ENCODE data around the gene ANKRD23. TPM values are rescaled to one million over a fixed set of nuclear protein-coding genes. Genes with fewer than 3 reads are reported as not detected.

Gene ANKRD23
- total and polyA plus RNA-seq, 2 of the 13 experiments (the other 11 are each of a cell fraction or from before 2014, with no cell fraction given), result 1.5 to 1.6 TPM

DNA sequence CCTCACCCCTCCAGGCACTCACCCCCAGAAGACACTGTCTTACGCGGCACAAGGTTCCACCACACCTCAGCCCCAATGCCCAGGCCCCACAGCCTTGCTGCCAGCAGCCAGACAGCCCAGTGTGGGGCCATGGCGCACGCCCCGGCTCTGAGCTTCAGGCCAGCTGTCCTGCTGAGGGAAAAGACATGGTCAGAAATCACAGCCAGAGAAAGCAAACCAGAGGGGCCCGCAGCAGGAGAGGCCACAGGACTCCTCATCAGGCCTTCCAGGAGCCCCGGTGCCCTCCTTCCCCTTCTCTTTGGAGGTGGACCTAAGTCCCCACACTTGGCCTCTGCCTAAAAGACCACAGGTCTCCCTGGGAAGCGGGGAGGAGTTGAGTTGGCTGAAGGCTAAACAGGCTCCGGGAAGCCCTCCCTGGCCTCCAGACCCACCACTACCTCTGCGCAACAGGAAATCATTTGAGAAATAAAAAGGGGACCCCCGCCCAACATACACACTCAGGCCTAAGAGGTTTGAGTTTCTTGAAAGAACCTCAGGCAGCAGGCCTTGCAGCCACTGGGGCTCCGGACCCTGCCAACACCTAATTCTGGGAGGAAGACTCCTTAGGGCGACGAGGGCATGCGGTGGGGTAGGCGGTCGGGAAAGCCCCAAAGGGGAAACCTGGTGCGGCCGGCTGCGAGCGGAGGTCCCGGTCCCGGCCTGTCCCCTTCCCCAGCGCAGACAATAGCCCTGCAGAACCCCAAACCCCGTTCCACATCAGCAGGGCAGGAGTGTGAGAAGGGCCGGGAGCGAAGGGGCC, 24.1 kb upstream of the ANKRD23 start:
- no peaks in the 10 kb centered on the region for H4K20me1 ChIP-seq (ENCODE audit: insufficient read depth, low read length)
- H3K27me3 ChIP-seq (ENCODE audit: control insufficient read depth in 1 of 2, insufficient read depth in 2 of 2, low read length in 2 of 2), result peaks cover 0 to 15% of the 10 kb centered on the region in 2 experiments; a peak in 4 of 5 replicates
- intact Hi-C loops (cut with micrococcal nuclease; ENCODE audit: unreplicated experiment) (no loop called here), in situ Hi-C loops (cut with HindIII; ENCODE audit: extremely low pct_ligation_motif_present, low pct_unique_long_range_greater_than_20kb) (no loop called here)
- BruUV-seq (replicated peaks), result TSS peak; percentile 74
- ATAC-seq (peak; percentile 1; the same call in 2 of the 3 replicates), DNase-seq (ENCODE audit: low spot score) (no peak), FAIRE-seq (no peak)
- H3K36me3 ChIP-seq (replicated peaks in 1 of 2; ENCODE audit: control insufficient read depth in 1 of 2, insufficient read depth in 2 of 2, low read length in 2 of 2), result peaks cover 34 to 44% of the 10 kb centered on the region in 2 experiments
- 12% methylated on average over 18 of the region's 27 CpGs for WGBS (ENCODE audit: low lambda C conversion rate)
- peaks cover 23% of the 10 kb centered on the region for H3K79me2 ChIP-seq (ENCODE audit: insufficient read depth, low read length)
- H3K4me1 ChIP-seq (ENCODE audit: insufficient read depth, low read length), result peaks cover 39% of the 10 kb centered on the region
- H3K9ac ChIP-seq (ENCODE audit: insufficient read depth, low read depth, low read length), result peak overlapping the region; percentile 98
- CTCF ChIA-PET (ENCODE audit: low intra/inter-chr PET ratio, low total read pairs), result interaction anchor here (2.0 kb wide), 1 partner anchor 10 kb away, joined by 17 read pairs; the partner anchor contains the start of gene ANKRD39
- peak overlapping the region; percentile 92 for H3K4me2 ChIP-seq (ENCODE audit: low read depth, low read length)
- H3K4me3 ChIP-seq (replicated peaks in 1 of 3; ENCODE audit: insufficient read depth in 1 of 3, low read depth in 2 of 3, low read length in 3 of 3), result peak overlapping the region; percentile 81 to 100 (median 93)
- no peak overlapping the region for H2AFZ ChIP-seq (ENCODE audit: low read length)
- H3K27ac ChIP-seq (ENCODE audit: extremely low read length, insufficient read depth, low read length), result peak overlapping the region; percentile 96
- no peaks in the 10 kb centered on the region for H3K9me3 ChIP-seq (ENCODE audit: low read length)
- POLR2A ChIA-PET, result interaction anchor here (0.7 to 5.9 kb wide), 16 partner anchors 10 to 607 kb away, joined by 3 to 152 read pairs (median 4); partner anchors contain the start of genes ANKRD23, ANKRD36, ANKRD39 and CNNM3
- TF ChIP-seq ZSCAN21 (CRISPR knock-in tag; IDR thresholded peaks at IDR 0.05; ENCODE audit: borderline replicate concordance) (no peak), RNF2 (conservative IDR thresholded peaks at IDR 0.05; ENCODE audit: low read depth) (no peak), KMT2B (CRISPR knock-in tag; IDR thresholded peaks at IDR 0.05) (no peak; the same call in 1 of the 2 replicates), GATAD1 (CRISPR knock-in tag; IDR thresholded peaks at IDR 0.05) (no peak), TRIM24 (CRISPR knock-in tag; IDR thresholded peaks at IDR 0.05) (no peak), ZNF776 (CRISPR knock-in tag; IDR thresholded peaks at IDR 0.05) (peak; percentile 90; the same call in 1 of the 2 replicates), SRY (CRISPR knock-in tag; IDR thresholded peaks at IDR 0.05) (0 out of 2 replicates have a peak, but pooled peaks have one; percentile 92), ZSCAN22 (CRISPR knock-in tag; IDR thresholded peaks at IDR 0.05) (no peak; the same call in 1 of the 2 replicates), MED1 (CRISPR knock-in tag; IDR thresholded peaks at IDR 0.05) (no peak), ZNF7 (CRISPR knock-in tag; IDR thresholded peaks at IDR 0.05) (no peak), ZBTB7A (CRISPR knock-in tag; IDR thresholded peaks at IDR 0.05) (no peak), ZFP37 (CRISPR knock-in tag; IDR thresholded peaks at IDR 0.05; ENCODE audit: borderline replicate concordance) (peak; percentile 76; the same call in 1 of the 2 replicates), ZNF775 (CRISPR knock-in tag; IDR thresholded peaks at IDR 0.05; ENCODE audit: borderline replicate concordance) (no peak), NCOA5 (CRISPR knock-in tag; IDR thresholded peaks at IDR 0.05) (no peak), ZNF615 (CRISPR knock-in tag; IDR thresholded peaks at IDR 0.05; ENCODE audit: borderline replicate concordance) (peak; percentile 81; the same call in 1 of the 2 replicates), HOXA5 (CRISPR knock-in tag; IDR thresholded peaks at IDR 0.05) (no peak), U2AF2 (IDR thresholded peaks at IDR 0.05; ENCODE audit: low read depth, low read length) (no peak)
- TF ChIP-seq, protein P1, sequence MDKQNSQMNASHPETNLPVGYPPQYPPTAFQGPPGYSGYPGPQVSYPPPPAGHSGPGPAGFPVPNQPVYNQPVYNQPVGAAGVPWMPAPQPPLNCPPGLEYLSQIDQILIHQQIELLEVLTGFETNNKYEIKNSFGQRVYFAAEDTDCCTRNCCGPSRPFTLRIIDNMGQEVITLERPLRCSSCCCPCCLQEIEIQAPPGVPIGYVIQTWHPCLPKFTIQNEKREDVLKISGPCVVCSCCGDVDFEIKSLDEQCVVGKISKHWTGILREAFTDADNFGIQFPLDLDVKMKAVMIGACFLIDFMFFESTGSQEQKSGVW (CRISPR knock-in tag; IDR thresholded peaks at IDR 0.05; ENCODE audit: borderline replicate concordance), result no peak
- TF ChIP-seq, protein P2, sequence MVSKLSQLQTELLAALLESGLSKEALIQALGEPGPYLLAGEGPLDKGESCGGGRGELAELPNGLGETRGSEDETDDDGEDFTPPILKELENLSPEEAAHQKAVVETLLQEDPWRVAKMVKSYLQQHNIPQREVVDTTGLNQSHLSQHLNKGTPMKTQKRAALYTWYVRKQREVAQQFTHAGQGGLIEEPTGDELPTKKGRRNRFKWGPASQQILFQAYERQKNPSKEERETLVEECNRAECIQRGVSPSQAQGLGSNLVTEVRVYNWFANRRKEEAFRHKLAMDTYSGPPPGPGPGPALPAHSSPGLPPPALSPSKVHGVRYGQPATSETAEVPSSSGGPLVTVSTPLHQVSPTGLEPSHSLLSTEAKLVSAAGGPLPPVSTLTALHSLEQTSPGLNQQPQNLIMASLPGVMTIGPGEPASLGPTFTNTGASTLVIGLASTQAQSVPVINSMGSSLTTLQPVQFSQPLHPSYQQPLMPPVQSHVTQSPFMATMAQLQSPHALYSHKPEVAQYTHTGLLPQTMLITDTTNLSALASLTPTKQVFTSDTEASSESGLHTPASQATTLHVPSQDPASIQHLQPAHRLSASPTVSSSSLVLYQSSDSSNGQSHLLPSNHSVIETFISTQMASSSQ (IDR thresholded peaks at IDR 0.05; ENCODE audit: low read depth), result no peak
- TF ChIP-seq, protein P2 (CRISPR knock-in tag; IDR thresholded peaks at IDR 0.05; ENCODE audit: borderline replicate concordance), result no peak

Measured in HepG2 (cell line).